ENCODE results near the gene STK40.

STK40 gene

GRCh38 chr1:36350659-36351226, 35.0 kb downstream of the STK40 start:
- in situ Hi-C loops (cut with HindIII; ENCODE audit: low pct_ligation_motif_present, low sequenced_read_pairs) = no loop called here
- DNase-seq = peak; percentile 79
- Histone ChIP-seq H3K27me3 (replicated peaks) (no peaks in the 10 kb centered on the region), H3K4me3 (ENCODE audit: low read depth, low read length) (no peak overlapping the region), H3K36me3 (replicated peaks) (peaks cover 63% of the 10 kb centered on the region), H3K27ac (peak overlapping the region; percentile 91)
- no peak for TF ChIP-seq CTCF (IDR thresholded peaks at IDR 0.05; ENCODE audit: low read depth, low read length, missing control alignments)

GRCh38 chr1:36349839-36350238, 35.9 kb downstream of the STK40 start:
- H3K36me3 ChIP-seq (replicated peaks) = peaks cover 63% of the 10 kb centered on the region
- no peak for TF ChIP-seq CTCF (IDR thresholded peaks at IDR 0.05; ENCODE audit: low read depth, low read length, missing control alignments)
- in situ Hi-C loops (cut with HindIII; ENCODE audit: low pct_ligation_motif_present, low sequenced_read_pairs) = no loop called here
- H3K4me3 ChIP-seq (ENCODE audit: low read depth, low read length) = no peak overlapping the region
- peak overlapping the region; percentile 91 for H3K27ac ChIP-seq
- H3K27me3 ChIP-seq (replicated peaks) = no peaks in the 10 kb centered on the region
- no peak for DNase-seq

- no peak for TF ChIP-seq CTCF (IDR thresholded peaks at IDR 0.05; ENCODE audit: low read depth, low read length, missing control alignments)
- Histone ChIP-seq H3K27ac (peak overlapping the region; percentile 91), H3K27me3 (replicated peaks) (no peaks in the 10 kb centered on the region), H3K4me3 (ENCODE audit: low read depth, low read length) (no peak overlapping the region), H3K36me3 (replicated peaks) (peaks cover 58% of the 10 kb centered on the region)
- in situ Hi-C loops (cut with HindIII; ENCODE audit: low pct_ligation_motif_present, low sequenced_read_pairs) = no loop called here
- DNase-seq = peak; percentile 34
Measured at GRCh38 chr1:36349241-36349671, 36.5 kb downstream of the STK40 start.

GRCh38 chr1:36346741-36347370, 38.9 kb downstream of the STK40 start:
- no peak for DNase-seq
- no peak overlapping the region for H3K4me3 ChIP-seq (ENCODE audit: low read depth, low read length)
- H3K27me3 ChIP-seq (replicated peaks) = no peaks in the 10 kb centered on the region
- no peak overlapping the region for H3K27ac ChIP-seq
- TF ChIP-seq CTCF (IDR thresholded peaks at IDR 0.05; ENCODE audit: low read depth, low read length, missing control alignments) = no peak
- H3K36me3 ChIP-seq (replicated peaks) = peaks cover 62% of the 10 kb centered on the region
- in situ Hi-C loops (cut with HindIII; ENCODE audit: low pct_ligation_motif_present, low sequenced_read_pairs) = no loop called here

- peaks cover 74% of the 10 kb centered on the region for H3K36me3 ChIP-seq (replicated peaks)
- TF ChIP-seq CTCF (IDR thresholded peaks at IDR 0.05; ENCODE audit: low read depth, low read length, missing control alignments) = no peak
- in situ Hi-C loops (cut with HindIII; ENCODE audit: low pct_ligation_motif_present, low sequenced_read_pairs) = no loop called here
- no peaks in the 10 kb centered on the region for H3K27me3 ChIP-seq (replicated peaks)
- H3K27ac ChIP-seq = no peak overlapping the region
- no peak overlapping the region for H3K4me3 ChIP-seq (ENCODE audit: low read depth, low read length)
- DNase-seq = no peak
Measured at GRCh38 chr1:36345353-36345752, 40.4 kb downstream of the STK40 start.

GRCh38 chr1:36344395-36344680, 41.4 kb downstream of the STK40 start:
- DNase-seq = no peak
- H3K36me3 ChIP-seq (replicated peaks) = peaks cover 77% of the 10 kb centered on the region
- H3K4me3 ChIP-seq (ENCODE audit: low read depth, low read length) = no peak overlapping the region
- no peak for TF ChIP-seq CTCF (IDR thresholded peaks at IDR 0.05; ENCODE audit: low read depth, low read length, missing control alignments)
- in situ Hi-C loops (cut with HindIII; ENCODE audit: low pct_ligation_motif_present, low sequenced_read_pairs) = no loop called here
- H3K27me3 ChIP-seq (replicated peaks) = no peaks in the 10 kb centered on the region
- H3K27ac ChIP-seq = no peak overlapping the region

Data from brain microvascular endothelial cell (primary cell).